ENCODE results near the gene MINDY4. TPM values are rescaled to one million over a fixed set of nuclear protein-coding genes. Genes with fewer than 3 reads are reported as not detected.

The MINDY4 gene
- total RNA-seq, 2 experiments from 2014 or later, result 0.36 to 0.60 TPM

GRCh38 chr7:30927559-30927958 is 156.3 kb downstream of the MINDY4 start:
- intact Hi-C loops (cut with DNase I, micrococcal nuclease), result no loop called here
- H3K36me3 Mint-ChIP-seq (ENCODE audit: low read depth), result no peaks in the 10 kb centered on the region
- no peak overlapping the region for H3K27ac ChIP-seq (ENCODE audit: low read depth in 1 of 2, low read length in 2 of 2)
- ChIA-PET CTCF (no interaction called here), POLR2A (no interaction called here)
- H3K9me3 ChIP-seq (ENCODE audit: control insufficient read depth in 1 of 2, insufficient read depth in 1 of 2, low read length in 2 of 2), result peaks cover 6 to 15% of the 10 kb centered on the region in 2 experiments
- H3K9me3 Mint-ChIP-seq, result no peaks in the 10 kb centered on the region
- no peaks in the 10 kb centered on the region for H3K27me3 Mint-ChIP-seq
- H3K4me3 Mint-ChIP-seq, result no peak overlapping the region
- no peaks in the 10 kb centered on the region for H3K4me1 Mint-ChIP-seq (ENCODE audit: low read depth)
- no peaks in the 10 kb centered on the region for H3K27me3 ChIP-seq (ENCODE audit: control insufficient read depth in 1 of 2, insufficient read depth in 2 of 2, low read length in 2 of 2)
- no peaks in the 10 kb centered on the region for H3K4me1 ChIP-seq (ENCODE audit: insufficient read depth, low read length)
- TF ChIP-seq CTCF (IDR thresholded peaks at IDR 0.05), result no peak
- DNase-seq (no peak), ATAC-seq (ENCODE audit: poor library complexity) (no peak)
- H3K4me3 ChIP-seq (ENCODE audit: low read length), result no peak overlapping the region
- no peak overlapping the region for H3K27ac Mint-ChIP-seq
- no peaks in the 10 kb centered on the region for H3K36me3 ChIP-seq (ENCODE audit: insufficient read depth, low read length)

GRCh38 chr7:30928254-30928872 is 157.1 kb downstream of the MINDY4 start:
- intact Hi-C loops (cut with DNase I, micrococcal nuclease), result no loop called here
- Histone ChIP-seq H3K27me3 (ENCODE audit: control insufficient read depth in 1 of 2, insufficient read depth in 2 of 2, low read length in 2 of 2) (no peaks in the 10 kb centered on the region), H3K4me1 (ENCODE audit: insufficient read depth, low read length) (no peaks in the 10 kb centered on the region), H3K9me3 (ENCODE audit: control insufficient read depth in 1 of 2, insufficient read depth in 1 of 2, low read length in 2 of 2) (peaks cover 6 to 15% of the 10 kb centered on the region in 2 experiments), H3K27ac (ENCODE audit: low read depth in 1 of 2, low read length in 2 of 2) (no peak overlapping the region), H3K4me3 (ENCODE audit: low read length) (no peak overlapping the region), H3K36me3 (ENCODE audit: insufficient read depth, low read length) (no peaks in the 10 kb centered on the region)
- no peak for TF ChIP-seq CTCF (IDR thresholded peaks at IDR 0.05)
- CTCF ChIA-PET, result no interaction called here
- no peaks in the 10 kb centered on the region for H3K9me3 Mint-ChIP-seq
- POLR2A ChIA-PET, result no interaction called here
- no peak overlapping the region for H3K4me3 Mint-ChIP-seq
- no peaks in the 10 kb centered on the region for H3K36me3 Mint-ChIP-seq (ENCODE audit: low read depth)
- peak in 1 of 14 experiments; percentile 2 for DNase-seq
- no peaks in the 10 kb centered on the region for H3K4me1 Mint-ChIP-seq (ENCODE audit: low read depth)
- H3K27me3 Mint-ChIP-seq, result no peaks in the 10 kb centered on the region
- H3K27ac Mint-ChIP-seq, result no peak overlapping the region
- ATAC-seq (ENCODE audit: poor library complexity), result no peak

- Mint-ChIP-seq H3K9me3 (no peaks in the 10 kb centered on the region), H3K36me3 (ENCODE audit: low read depth) (no peaks in the 10 kb centered on the region), H3K4me1 (ENCODE audit: low read depth) (no peaks in the 10 kb centered on the region), H3K27ac (no peak overlapping the region), H3K4me3 (no peak overlapping the region), H3K27me3 (no peaks in the 10 kb centered on the region)
- intact Hi-C loops (cut with DNase I, micrococcal nuclease), result no loop called here
- POLR2A ChIA-PET, result no interaction called here
- no peak for ATAC-seq (ENCODE audit: poor library complexity)
- Histone ChIP-seq H3K4me3 (ENCODE audit: low read length) (no peak overlapping the region), H3K4me1 (ENCODE audit: insufficient read depth, low read length) (no peaks in the 10 kb centered on the region), H3K36me3 (ENCODE audit: insufficient read depth, low read length) (no peaks in the 10 kb centered on the region), H3K27ac (ENCODE audit: low read depth in 1 of 2, low read length in 2 of 2) (no peak overlapping the region), H3K9me3 (ENCODE audit: control insufficient read depth in 1 of 2, insufficient read depth in 1 of 2, low read length in 2 of 2) (peaks cover 6 to 15% of the 10 kb centered on the region in 2 experiments), H3K27me3 (ENCODE audit: control insufficient read depth in 1 of 2, insufficient read depth in 2 of 2, low read length in 2 of 2) (no peaks in the 10 kb centered on the region)
- CTCF ChIA-PET, result interaction anchor here (2.1 kb wide), 1 partner anchor 9 kb away, joined by 6 read pairs; no protein-coding TSS in a partner anchor
- DNase-seq, result no peak
- TF ChIP-seq CTCF (IDR thresholded peaks at IDR 0.05), result no peak
These were observed 158.5 kb downstream of the MINDY4 start for GRCh38 chr7:30929686-30930085.

Data from CD4-positive, alpha-beta T cell (primary cell).